ENCODE data around the gene PTCH1.

GRCh38 chr9:95452176-95452575, 64.6 kb downstream of the PTCH1 start:
- TF ChIP-seq CTCF (IDR thresholded peaks at IDR 0.05), result no peak
- no peak for TF ChIP-seq EZH2 (IDR thresholded peaks at IDR 0.05; ENCODE audit: borderline replicate concordance, insufficient read depth, low read depth, low read length, poor library complexity, severe bottlenecking)

All from B cell (primary cell).